GM23338 (cell line): Measurements from ENCODE around the gene AP2A2. TPM values are rescaled to one million over a fixed set of nuclear protein-coding genes. Genes with fewer than 3 reads are reported as not detected.

Source experiments
- ATAC-seq: fragments of 200-7000 bp; cut with Tn5 transposase; 3 replicates; pipeline ENCODE4 v1.9.1; 2020
- DNase-seq: peaks from one replicate; pipeline ENCODE4 v3.0.0-alpha.2; 2015; ENCODE audit warnings: low spot score
- H2AFZ ChIP-seq: fragments of 200-600 bp; sonication (generic); 2 replicates; pipeline ENCODE4 v1.8.0; 2016; ENCODE audit warnings: antibody characterized with exemption, mild to moderate bottlenecking, moderate library complexity
- H3F3A ChIP-seq: fragments of 200-600 bp; sonication (generic); replicated peaks from 2 replicates; pipeline ENCODE4 v1.8.0; 2017; ENCODE audit warnings: antibody characterized with exemption, mixed run types, low read depth
- H3K27ac ChIP-seq: fragments of 200-600 bp; sonication (generic); 2 replicates; pipeline ENCODE4 v1.6.1; 2016; ENCODE audit warnings: low read depth
- H3K27me3 ChIP-seq: fragments of 200-600 bp; sonication (generic); 2 replicates; pipeline ENCODE4 v1.8.0; 2016; ENCODE audit warnings: mild to moderate bottlenecking, mixed run types, moderate library complexity; ENCODE audit not compliant: insufficient read depth
- H3K36me3 ChIP-seq: fragments of 200-600 bp; sonication (generic); 2 replicates; pipeline ENCODE4 v1.8.0; 2016; ENCODE audit warnings: mild to moderate bottlenecking; ENCODE audit not compliant: insufficient read depth
- H3K4me1 ChIP-seq: fragments of 200-600 bp; sonication (generic); 2 replicates; pipeline ENCODE4 v1.8.0; 2016; ENCODE audit warnings: mild to moderate bottlenecking, moderate library complexity; ENCODE audit not compliant: insufficient read depth
- H3K4me2 ChIP-seq: fragments of 200-600 bp; sonication (generic); 2 replicates; pipeline ENCODE4 v1.7.1; 2017; ENCODE audit warnings: mixed run types
- H3K4me3 ChIP-seq: fragments of 200-600 bp; sonication (generic); 2 replicates; pipeline ENCODE4 v1.6.1; 2016; ENCODE audit warnings: mixed run types
- H3K79me2 ChIP-seq: fragments of 200-600 bp; sonication (generic); replicated peaks from 2 replicates; pipeline ENCODE4 v1.8.0; 2017; ENCODE audit warnings: mild to moderate bottlenecking; ENCODE audit not compliant: insufficient read depth
- H3K9me2 ChIP-seq: fragments of 200-600 bp; sonication (generic); 2 replicates; pipeline ENCODE4 v1.8.0; 2017; ENCODE audit not compliant: insufficient read depth
- H4K20me1 ChIP-seq: fragments of 200-600 bp; sonication (generic); replicated peaks from 2 replicates; pipeline ENCODE4 v1.8.0; 2017; ENCODE audit warnings: mild to moderate bottlenecking; ENCODE audit not compliant: insufficient read depth
- H3K27ac Mint-ChIP-seq: 2 replicates; pipeline ENCODE4 v1.8.0; 2020; ENCODE audit warnings: inconsistent platforms, mild to moderate bottlenecking, moderate library complexity, mixed read lengths
- H3K27me3 Mint-ChIP-seq: 3 replicates; pipeline ENCODE4 v1.8.0; 2022; ENCODE audit warnings: low read depth, mild to moderate bottlenecking, moderate library complexity, mixed read lengths, inconsistent platforms; ENCODE audit not compliant: insufficient read depth, poor library complexity
- H3K36me3 Mint-ChIP-seq: 3 replicates; pipeline ENCODE4 v1.8.0; 2021; ENCODE audit warnings: low read depth, mild to moderate bottlenecking, inconsistent platforms, moderate library complexity, mixed read lengths
- H3K4me1 Mint-ChIP-seq: 3 replicates; pipeline ENCODE4 v1.8.0; 2020; ENCODE audit warnings: mild to moderate bottlenecking, inconsistent platforms, mixed read lengths
- H3K4me3 Mint-ChIP-seq: 3 replicates; pipeline ENCODE4 v1.8.0; 2021; ENCODE audit warnings: moderate library complexity, mild to moderate bottlenecking, inconsistent platforms, mixed read lengths
- H3K9me3 Mint-ChIP-seq: 3 replicates; pipeline ENCODE4 v1.8.0; 2020; ENCODE audit warnings: moderate library complexity, mild to moderate bottlenecking, inconsistent platforms, mixed read lengths
- CREB1 ChIP-seq: fragments of 250-450 bp; sonication (Bioruptor Pico); IDR thresholded peaks from 2 replicates; pipeline ENCODE4 v1.5.0; 2020; ENCODE audit warnings: low read depth, mild to moderate bottlenecking, moderate library complexity
- ETS1 ChIP-seq: IDR thresholded peaks from 2 replicates; pipeline ENCODE4 v1.6.1; 2016; ENCODE audit warnings: antibody characterized with exemption
- EZH2 ChIP-seq: fragments of 200-600 bp; sonication (generic); IDR thresholded peaks from one replicate; pipeline ENCODE4 v1.8.0; 2017; ENCODE audit warnings: antibody characterized with exemption, mild to moderate bottlenecking, low read depth; ENCODE audit not compliant: unreplicated experiment
- EZH2phosphoT487 ChIP-seq: fragments of 200-600 bp; sonication (generic); IDR thresholded peaks from one replicate; pipeline ENCODE4 v1.8.1; 2018; ENCODE audit warnings: antibody characterized with exemption; ENCODE audit not compliant: unreplicated experiment
- JUNB ChIP-seq: IDR thresholded peaks from one replicate; pipeline ENCODE4 v1.6.1; 2016; ENCODE audit warnings: antibody characterized with exemption; ENCODE audit not compliant: unreplicated experiment
- NANOG ChIP-seq: IDR thresholded peaks from 2 replicates; pipeline ENCODE4 v1.6.1; 2016; ENCODE audit warnings: antibody characterized with exemption, borderline replicate concordance
- POLR2AphosphoS5 ChIP-seq: IDR thresholded peaks from 2 replicates; pipeline ENCODE4 v1.6.1; 2016; ENCODE audit warnings: antibody characterized with exemption, low read depth
- STAT1 ChIP-seq: IDR thresholded peaks from one replicate; pipeline ENCODE4 v1.6.1; 2016; ENCODE audit warnings: antibody characterized with exemption; ENCODE audit not compliant: unreplicated experiment
- ZNF114 ChIP-seq: fragments of 250-450 bp; sonication (Bioruptor Pico); IDR thresholded peaks from 2 replicates; pipeline ENCODE4 v1.5.0; 2020; ENCODE audit warnings: mild to moderate bottlenecking, moderate library complexity
- ZNF331 ChIP-seq: fragments of 250-450 bp; sonication (Bioruptor Pico); IDR thresholded peaks from 2 replicates; pipeline ENCODE4 v1.5.0; 2020; ENCODE audit warnings: low read depth, mild to moderate bottlenecking, moderate library complexity
- polyA plus RNA-seq: library from polyadenylated mRNA; unstranded; fragments of >200 nt; fragmentation: Nextera tagmentation; extraction: Ambion mirVana; gene quantifications from 2 replicates; pipeline ENCODE4 v1.2.1, GENCODE V29; 2016
- total RNA-seq: library from RNA; depleted of rRNA; stranded (reverse); fragments of >200 nt; shearing (Covaris generic); gene quantifications from 2 replicates; pipeline ENCODE4 v1.2.3, GENCODE V29; 2014
- TF ChIP-seq, protein P1 (sequence below), 2 experiments: fragments of 200-600 bp in 1 of 2; sonication (generic) in 1 of 2; conservative IDR thresholded peaks; 2 replicates each; pipeline versions ENCODE4 v1.5.1 to v1.6.1; 2016 to 2017; ENCODE audit warnings: antibody characterized with exemption in 2 of 2, low read depth in 2 of 2, mild to moderate bottlenecking in 2 of 2, moderate library complexity in 1 of 2
- TF ChIP-seq, protein P2 (sequence below): IDR thresholded peaks from one replicate; pipeline ENCODE4 v1.6.1; 2018; ENCODE audit warnings: antibody characterized with exemption; ENCODE audit not compliant: unreplicated experiment
- TF ChIP-seq, protein P3 (sequence below): fragments of 250-450 bp; sonication (Bioruptor Pico); IDR thresholded peaks from 2 replicates; pipeline ENCODE4 v1.5.0; 2020; ENCODE audit warnings: mild to moderate bottlenecking, moderate library complexity

AP2A2 gene
- total and polyA plus RNA-seq, 2 experiments from 2014 or later, result 23.7 to 47.5 TPM

- H3K4me2 ChIP-seq, result no peak overlapping the region
- H3F3A ChIP-seq, result peaks cover 15% of the 10 kb centered on the region; the same call in 1 of the 2 replicates
- H3K36me3 ChIP-seq, result peaks cover 4% of the 10 kb centered on the region; the same call in 1 of the 2 replicates
- DNase-seq (no peak), ATAC-seq (no peak)
- H3K4me3 ChIP-seq, result no peak overlapping the region
- no peaks in the 10 kb centered on the region for H3K79me2 ChIP-seq
- H3K27ac Mint-ChIP-seq, result no peak overlapping the region
- no peaks in the 10 kb centered on the region for H3K9me2 ChIP-seq
- no peaks in the 10 kb centered on the region for H3K4me1 ChIP-seq
- no peak overlapping the region for H3K4me3 Mint-ChIP-seq
- H3K36me3 Mint-ChIP-seq, result peaks cover 35% of the 10 kb centered on the region
- no peaks in the 10 kb centered on the region for H3K9me3 Mint-ChIP-seq
- H3K4me1 Mint-ChIP-seq, result no peaks in the 10 kb centered on the region; the same call in 1 of the 3 replicates
- H3K27me3 ChIP-seq, result no peaks in the 10 kb centered on the region
- peaks cover 17% of the 10 kb centered on the region for H4K20me1 ChIP-seq
- no peak overlapping the region for H3K27ac ChIP-seq
- TF ChIP-seq EZH2, result no peak
- no peak for TF ChIP-seq POLR2AphosphoS5
- TF ChIP-seq, protein P1, sequence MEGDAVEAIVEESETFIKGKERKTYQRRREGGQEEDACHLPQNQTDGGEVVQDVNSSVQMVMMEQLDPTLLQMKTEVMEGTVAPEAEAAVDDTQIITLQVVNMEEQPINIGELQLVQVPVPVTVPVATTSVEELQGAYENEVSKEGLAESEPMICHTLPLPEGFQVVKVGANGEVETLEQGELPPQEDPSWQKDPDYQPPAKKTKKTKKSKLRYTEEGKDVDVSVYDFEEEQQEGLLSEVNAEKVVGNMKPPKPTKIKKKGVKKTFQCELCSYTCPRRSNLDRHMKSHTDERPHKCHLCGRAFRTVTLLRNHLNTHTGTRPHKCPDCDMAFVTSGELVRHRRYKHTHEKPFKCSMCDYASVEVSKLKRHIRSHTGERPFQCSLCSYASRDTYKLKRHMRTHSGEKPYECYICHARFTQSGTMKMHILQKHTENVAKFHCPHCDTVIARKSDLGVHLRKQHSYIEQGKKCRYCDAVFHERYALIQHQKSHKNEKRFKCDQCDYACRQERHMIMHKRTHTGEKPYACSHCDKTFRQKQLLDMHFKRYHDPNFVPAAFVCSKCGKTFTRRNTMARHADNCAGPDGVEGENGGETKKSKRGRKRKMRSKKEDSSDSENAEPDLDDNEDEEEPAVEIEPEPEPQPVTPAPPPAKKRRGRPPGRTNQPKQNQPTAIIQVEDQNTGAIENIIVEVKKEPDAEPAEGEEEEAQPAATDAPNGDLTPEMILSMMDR (conservative IDR thresholded peaks at IDR 0.05; ENCODE audit: low read depth in 2 of 2), result no peak
- no peak for TF ChIP-seq STAT1
- TF ChIP-seq, protein P2, sequence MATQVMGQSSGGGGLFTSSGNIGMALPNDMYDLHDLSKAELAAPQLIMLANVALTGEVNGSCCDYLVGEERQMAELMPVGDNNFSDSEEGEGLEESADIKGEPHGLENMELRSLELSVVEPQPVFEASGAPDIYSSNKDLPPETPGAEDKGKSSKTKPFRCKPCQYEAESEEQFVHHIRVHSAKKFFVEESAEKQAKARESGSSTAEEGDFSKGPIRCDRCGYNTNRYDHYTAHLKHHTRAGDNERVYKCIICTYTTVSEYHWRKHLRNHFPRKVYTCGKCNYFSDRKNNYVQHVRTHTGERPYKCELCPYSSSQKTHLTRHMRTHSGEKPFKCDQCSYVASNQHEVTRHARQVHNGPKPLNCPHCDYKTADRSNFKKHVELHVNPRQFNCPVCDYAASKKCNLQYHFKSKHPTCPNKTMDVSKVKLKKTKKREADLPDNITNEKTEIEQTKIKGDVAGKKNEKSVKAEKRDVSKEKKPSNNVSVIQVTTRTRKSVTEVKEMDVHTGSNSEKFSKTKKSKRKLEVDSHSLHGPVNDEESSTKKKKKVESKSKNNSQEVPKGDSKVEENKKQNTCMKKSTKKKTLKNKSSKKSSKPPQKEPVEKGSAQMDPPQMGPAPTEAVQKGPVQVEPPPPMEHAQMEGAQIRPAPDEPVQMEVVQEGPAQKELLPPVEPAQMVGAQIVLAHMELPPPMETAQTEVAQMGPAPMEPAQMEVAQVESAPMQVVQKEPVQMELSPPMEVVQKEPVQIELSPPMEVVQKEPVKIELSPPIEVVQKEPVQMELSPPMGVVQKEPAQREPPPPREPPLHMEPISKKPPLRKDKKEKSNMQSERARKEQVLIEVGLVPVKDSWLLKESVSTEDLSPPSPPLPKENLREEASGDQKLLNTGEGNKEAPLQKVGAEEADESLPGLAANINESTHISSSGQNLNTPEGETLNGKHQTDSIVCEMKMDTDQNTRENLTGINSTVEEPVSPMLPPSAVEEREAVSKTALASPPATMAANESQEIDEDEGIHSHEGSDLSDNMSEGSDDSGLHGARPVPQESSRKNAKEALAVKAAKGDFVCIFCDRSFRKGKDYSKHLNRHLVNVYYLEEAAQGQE, result no peak
- TF ChIP-seq JUNB, result no peak
- no peak for TF ChIP-seq ZNF331 (CRISPR knock-in tag)
- TF ChIP-seq EZH2phosphoT487, result no peak
- no peak for TF ChIP-seq ETS1
- TF ChIP-seq, protein P3, sequence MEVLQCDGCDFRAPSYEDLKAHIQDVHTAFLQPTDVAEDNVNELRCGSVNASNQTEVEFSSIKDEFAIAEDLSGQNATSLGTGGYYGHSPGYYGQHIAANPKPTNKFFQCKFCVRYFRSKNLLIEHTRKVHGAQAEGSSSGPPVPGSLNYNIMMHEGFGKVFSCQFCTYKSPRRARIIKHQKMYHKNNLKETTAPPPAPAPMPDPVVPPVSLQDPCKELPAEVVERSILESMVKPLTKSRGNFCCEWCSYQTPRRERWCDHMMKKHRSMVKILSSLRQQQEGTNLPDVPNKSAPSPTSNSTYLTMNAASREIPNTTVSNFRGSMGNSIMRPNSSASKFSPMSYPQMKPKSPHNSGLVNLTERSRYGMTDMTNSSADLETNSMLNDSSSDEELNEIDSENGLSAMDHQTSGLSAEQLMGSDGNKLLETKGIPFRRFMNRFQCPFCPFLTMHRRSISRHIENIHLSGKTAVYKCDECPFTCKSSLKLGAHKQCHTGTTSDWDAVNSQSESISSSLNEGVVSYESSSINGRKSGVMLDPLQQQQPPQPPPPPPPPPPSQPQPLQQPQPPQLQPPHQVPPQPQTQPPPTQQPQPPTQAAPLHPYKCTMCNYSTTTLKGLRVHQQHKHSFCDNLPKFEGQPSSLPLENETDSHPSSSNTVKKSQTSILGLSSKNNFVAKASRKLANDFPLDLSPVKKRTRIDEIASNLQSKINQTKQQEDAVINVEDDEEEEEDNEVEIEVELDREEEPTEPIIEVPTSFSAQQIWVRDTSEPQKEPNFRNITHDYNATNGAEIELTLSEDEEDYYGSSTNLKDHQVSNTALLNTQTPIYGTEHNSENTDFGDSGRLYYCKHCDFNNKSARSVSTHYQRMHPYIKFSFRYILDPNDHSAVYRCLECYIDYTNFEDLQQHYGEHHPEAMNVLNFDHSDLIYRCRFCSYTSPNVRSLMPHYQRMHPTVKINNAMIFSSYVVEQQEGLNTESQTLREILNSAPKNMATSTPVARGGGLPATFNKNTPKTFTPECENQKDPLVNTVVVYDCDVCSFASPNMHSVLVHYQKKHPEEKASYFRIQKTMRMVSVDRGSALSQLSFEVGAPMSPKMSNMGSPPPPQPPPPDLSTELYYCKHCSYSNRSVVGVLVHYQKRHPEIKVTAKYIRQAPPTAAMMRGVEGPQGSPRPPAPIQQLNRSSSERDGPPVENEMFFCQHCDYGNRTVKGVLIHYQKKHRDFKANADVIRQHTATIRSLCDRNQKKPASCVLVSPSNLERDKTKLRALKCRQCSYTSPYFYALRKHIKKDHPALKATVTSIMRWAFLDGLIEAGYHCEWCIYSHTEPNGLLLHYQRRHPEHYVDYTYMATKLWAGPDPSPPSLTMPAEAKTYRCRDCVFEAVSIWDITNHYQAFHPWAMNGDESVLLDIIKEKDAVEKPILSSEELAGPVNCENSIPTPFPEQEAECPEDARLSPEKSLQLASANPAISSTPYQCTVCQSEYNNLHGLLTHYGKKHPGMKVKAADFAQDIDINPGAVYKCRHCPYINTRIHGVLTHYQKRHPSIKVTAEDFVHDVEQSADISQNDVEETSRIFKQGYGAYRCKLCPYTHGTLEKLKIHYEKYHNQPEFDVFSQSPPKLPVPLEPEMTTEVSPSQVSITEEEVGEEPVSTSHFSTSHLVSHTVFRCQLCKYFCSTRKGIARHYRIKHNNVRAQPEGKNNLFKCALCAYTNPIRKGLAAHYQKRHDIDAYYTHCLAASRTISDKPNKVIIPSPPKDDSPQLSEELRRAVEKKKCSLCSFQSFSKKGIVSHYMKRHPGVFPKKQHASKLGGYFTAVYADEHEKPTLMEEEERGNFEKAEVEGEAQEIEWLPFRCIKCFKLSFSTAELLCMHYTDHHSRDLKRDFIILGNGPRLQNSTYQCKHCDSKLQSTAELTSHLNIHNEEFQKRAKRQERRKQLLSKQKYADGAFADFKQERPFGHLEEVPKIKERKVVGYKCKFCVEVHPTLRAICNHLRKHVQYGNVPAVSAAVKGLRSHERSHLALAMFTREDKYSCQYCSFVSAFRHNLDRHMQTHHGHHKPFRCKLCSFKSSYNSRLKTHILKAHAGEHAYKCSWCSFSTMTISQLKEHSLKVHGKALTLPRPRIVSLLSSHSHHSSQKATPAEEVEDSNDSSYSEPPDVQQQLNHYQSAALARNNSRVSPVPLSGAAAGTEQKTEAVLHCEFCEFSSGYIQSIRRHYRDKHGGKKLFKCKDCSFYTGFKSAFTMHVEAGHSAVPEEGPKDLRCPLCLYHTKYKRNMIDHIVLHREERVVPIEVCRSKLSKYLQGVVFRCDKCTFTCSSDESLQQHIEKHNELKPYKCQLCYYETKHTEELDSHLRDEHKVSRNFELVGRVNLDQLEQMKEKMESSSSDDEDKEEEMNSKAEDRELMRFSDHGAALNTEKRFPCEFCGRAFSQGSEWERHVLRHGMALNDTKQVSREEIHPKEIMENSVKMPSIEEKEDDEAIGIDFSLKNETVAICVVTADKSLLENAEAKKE, result no peak
- TF ChIP-seq ZNF114 (CRISPR knock-in tag), result no peak
- TF ChIP-seq CREB1 (CRISPR knock-in tag), result no peak
- no peak for TF ChIP-seq NANOG
- H3K27me3 Mint-ChIP-seq, result peaks cover 21% of the 10 kb centered on the region
- no peak overlapping the region for H2AFZ ChIP-seq
These were observed 49.1 kb upstream of the AP2A2 start for GRCh38 chr11:876545-876944.
